ENCODE measurements around the gene ICE2. TPM values are rescaled to one million over a fixed set of nuclear protein-coding genes. Genes with fewer than 3 reads are reported as not detected.

The ICE2 gene
- total RNA-seq, 1 donor from 2014 or later: 95.3 TPM

DNA sequence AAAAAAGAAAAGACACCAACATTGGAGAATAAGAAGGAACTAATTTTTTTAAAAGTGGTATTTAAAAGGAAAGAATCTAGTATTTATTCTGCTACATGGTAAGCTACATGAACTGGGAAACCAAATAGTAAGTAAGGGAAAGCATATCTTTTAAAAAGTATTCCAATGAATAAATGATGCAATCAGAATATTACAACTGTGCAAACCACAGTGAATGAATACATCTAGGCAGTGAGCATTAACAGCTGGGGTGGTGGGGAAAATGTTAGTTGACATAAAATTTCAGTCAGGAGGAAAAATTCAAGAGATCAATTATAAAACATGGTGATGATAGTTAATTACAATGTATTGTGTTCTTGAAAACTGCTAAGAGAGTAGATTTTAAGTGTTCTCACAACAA, 16.9 kb downstream of the ICE2 start:
- peak overlapping the region; percentile 17 for H3K9ac ChIP-seq
- TF ChIP-seq EZH2 (IDR thresholded peaks at IDR 0.05) (no peak), EZH2phosphoT487 (IDR thresholded peaks at IDR 0.05) (no peak)
- TF ChIP-seq, protein P1, sequence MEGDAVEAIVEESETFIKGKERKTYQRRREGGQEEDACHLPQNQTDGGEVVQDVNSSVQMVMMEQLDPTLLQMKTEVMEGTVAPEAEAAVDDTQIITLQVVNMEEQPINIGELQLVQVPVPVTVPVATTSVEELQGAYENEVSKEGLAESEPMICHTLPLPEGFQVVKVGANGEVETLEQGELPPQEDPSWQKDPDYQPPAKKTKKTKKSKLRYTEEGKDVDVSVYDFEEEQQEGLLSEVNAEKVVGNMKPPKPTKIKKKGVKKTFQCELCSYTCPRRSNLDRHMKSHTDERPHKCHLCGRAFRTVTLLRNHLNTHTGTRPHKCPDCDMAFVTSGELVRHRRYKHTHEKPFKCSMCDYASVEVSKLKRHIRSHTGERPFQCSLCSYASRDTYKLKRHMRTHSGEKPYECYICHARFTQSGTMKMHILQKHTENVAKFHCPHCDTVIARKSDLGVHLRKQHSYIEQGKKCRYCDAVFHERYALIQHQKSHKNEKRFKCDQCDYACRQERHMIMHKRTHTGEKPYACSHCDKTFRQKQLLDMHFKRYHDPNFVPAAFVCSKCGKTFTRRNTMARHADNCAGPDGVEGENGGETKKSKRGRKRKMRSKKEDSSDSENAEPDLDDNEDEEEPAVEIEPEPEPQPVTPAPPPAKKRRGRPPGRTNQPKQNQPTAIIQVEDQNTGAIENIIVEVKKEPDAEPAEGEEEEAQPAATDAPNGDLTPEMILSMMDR (IDR thresholded peaks at IDR 0.05): no peak
- H3K4me1 ChIP-seq: no peaks in the 10 kb centered on the region
- no peaks in the 10 kb centered on the region for H3K9me3 Mint-ChIP-seq
- H3K27ac ChIP-seq: no peak overlapping the region
- H3K4me2 ChIP-seq: no peak overlapping the region
- peaks cover 11% of the 10 kb centered on the region for H3K36me3 Mint-ChIP-seq
- H3K9me3 ChIP-seq (ENCODE audit: low read depth): no peaks in the 10 kb centered on the region
- H3K4me3 Mint-ChIP-seq: no peak overlapping the region
- peaks cover 8% of the 10 kb centered on the region for H3K4me1 Mint-ChIP-seq
- no peak overlapping the region for H2AFZ ChIP-seq (replicated peaks)
- DNase-seq (ENCODE audit: low spot score): no peak
- no peak overlapping the region for H3K4me3 ChIP-seq
- no peaks in the 10 kb centered on the region for H3K79me2 ChIP-seq (ENCODE audit: low read depth)
- peaks cover 12% of the 10 kb centered on the region for H3F3A ChIP-seq (ENCODE audit: low read depth)
- H3K27me3 ChIP-seq: no peaks in the 10 kb centered on the region
- H4K20me1 ChIP-seq (ENCODE audit: low read depth): peaks cover 4% of the 10 kb centered on the region
- no peaks in the 10 kb centered on the region for H3K27me3 Mint-ChIP-seq (ENCODE audit: insufficient read depth, low read depth)
- H3K36me3 ChIP-seq: peaks cover 14% of the 10 kb centered on the region
- H3K27ac Mint-ChIP-seq: no peak overlapping the region

DNA sequence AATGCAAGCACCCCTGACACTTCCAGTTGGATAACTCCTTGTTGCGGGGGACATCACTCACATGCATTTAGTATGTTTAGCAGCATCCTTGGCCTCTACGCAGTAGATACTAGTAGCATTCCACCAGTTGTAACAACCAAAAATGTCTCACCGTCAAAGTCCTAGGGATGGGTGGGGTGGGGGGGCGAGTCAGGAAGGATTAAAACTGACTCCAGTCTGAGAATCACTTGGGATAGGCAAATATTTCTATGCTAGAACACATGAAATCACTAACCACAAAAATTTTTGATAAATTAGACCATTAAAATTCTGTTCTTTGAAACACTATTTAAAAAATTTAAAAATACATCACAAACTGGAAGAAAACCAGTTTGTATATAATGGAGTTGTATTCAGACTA, 18.0 kb downstream of the ICE2 start:
- peaks cover 11% of the 10 kb centered on the region for H3K36me3 Mint-ChIP-seq
- no peaks in the 10 kb centered on the region for H3K79me2 ChIP-seq (ENCODE audit: low read depth)
- no peak overlapping the region for H3K9ac ChIP-seq
- H3K4me3 Mint-ChIP-seq: no peak overlapping the region
- no peak overlapping the region for H3K27ac ChIP-seq
- H3K27ac Mint-ChIP-seq: no peak overlapping the region
- TF ChIP-seq EZH2 (IDR thresholded peaks at IDR 0.05): no peak
- TF ChIP-seq, protein P1 (IDR thresholded peaks at IDR 0.05): no peak
- no peak for TF ChIP-seq EZH2phosphoT487 (IDR thresholded peaks at IDR 0.05)
- no peak overlapping the region for H3K4me3 ChIP-seq
- H4K20me1 ChIP-seq (ENCODE audit: low read depth): peaks cover 4% of the 10 kb centered on the region
- H3K4me1 Mint-ChIP-seq: peaks cover 7% of the 10 kb centered on the region
- DNase-seq (ENCODE audit: low spot score): no peak
- H3K4me1 ChIP-seq: no peaks in the 10 kb centered on the region
- H3K9me3 Mint-ChIP-seq: no peaks in the 10 kb centered on the region
- H3F3A ChIP-seq (ENCODE audit: low read depth): peaks cover 12% of the 10 kb centered on the region
- H3K27me3 ChIP-seq: no peaks in the 10 kb centered on the region
- H3K27me3 Mint-ChIP-seq (ENCODE audit: insufficient read depth, low read depth): no peaks in the 10 kb centered on the region
- no peaks in the 10 kb centered on the region for H3K9me3 ChIP-seq (ENCODE audit: low read depth)
- H3K36me3 ChIP-seq: peaks cover 9% of the 10 kb centered on the region
- no peak overlapping the region for H3K4me2 ChIP-seq
- no peak overlapping the region for H2AFZ ChIP-seq (replicated peaks)

DNA sequence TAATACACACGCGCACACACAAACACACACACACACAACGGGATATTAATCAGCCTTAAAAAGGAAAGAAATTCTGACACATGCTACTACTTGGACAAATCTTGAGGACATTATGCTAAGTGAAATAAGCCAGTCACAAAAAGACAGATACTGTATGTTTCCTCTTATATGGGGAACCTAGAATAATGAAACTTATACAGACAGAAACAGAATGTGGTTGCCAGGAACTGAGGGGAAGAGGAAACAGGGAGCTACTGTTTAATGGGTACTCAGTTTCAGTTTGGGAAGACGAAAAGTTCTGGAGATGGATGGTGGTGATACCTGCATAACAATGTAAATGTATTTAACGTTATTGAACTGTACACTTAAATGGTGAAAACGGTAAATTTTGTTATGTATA, 20.2 kb downstream of the ICE2 start:
- Histone ChIP-seq H3K4me2 (no peak overlapping the region), H3K9me3 (ENCODE audit: low read depth) (no peaks in the 10 kb centered on the region), H3F3A (ENCODE audit: low read depth) (peaks cover 9% of the 10 kb centered on the region), H3K27me3 (no peaks in the 10 kb centered on the region), H4K20me1 (ENCODE audit: low read depth) (no peaks in the 10 kb centered on the region), H3K9ac (no peak overlapping the region), H3K36me3 (peaks cover 8% of the 10 kb centered on the region), H3K27ac (no peak overlapping the region), H3K4me1 (no peaks in the 10 kb centered on the region), H2AFZ (replicated peaks) (no peak overlapping the region), H3K4me3 (no peak overlapping the region), H3K79me2 (ENCODE audit: low read depth) (no peaks in the 10 kb centered on the region)
- no peaks in the 10 kb centered on the region for H3K9me3 Mint-ChIP-seq
- TF ChIP-seq EZH2phosphoT487 (IDR thresholded peaks at IDR 0.05): no peak
- TF ChIP-seq, protein P1 (IDR thresholded peaks at IDR 0.05): no peak
- no peak for TF ChIP-seq EZH2 (IDR thresholded peaks at IDR 0.05)
- no peak for DNase-seq (ENCODE audit: low spot score)
- H3K27me3 Mint-ChIP-seq (ENCODE audit: insufficient read depth, low read depth): no peaks in the 10 kb centered on the region
- no peak overlapping the region for H3K4me3 Mint-ChIP-seq
- H3K27ac Mint-ChIP-seq: no peak overlapping the region
- H3K4me1 Mint-ChIP-seq: no peaks in the 10 kb centered on the region
- H3K36me3 Mint-ChIP-seq: peaks cover 6% of the 10 kb centered on the region
